Activated CD4-positive, alpha-beta memory T cell treated with anti-CD3 and anti-CD28 coated beads for 36 hours (primary cell): ENCODE data around the gene ZBTB25. TPM values are rescaled to one million over a fixed set of nuclear protein-coding genes. Genes with fewer than 3 reads are reported as not detected.
A peak's percentile ranks its signal among the peaks of the same experiment; 100 is the strongest.
"Not testable (repeated sequence)": the region's sequence is repeated elsewhere in the genome, so short reads cannot be mapped to it uniquely, and the experiment has no call there.

Experiments used
- CTCF ChIA-PET: fragments of 350-600 bp; sonication (Branson Sonifier 250); formaldehyde crosslinking; loops from one replicate; lab custom pipeline; 2021; ENCODE audit warnings: antibody characterized with exemption, inconsistent platforms; lab: Charles Lee
- POLR2A ChIA-PET: fragments of 350-600 bp; sonication (Branson Sonifier 250); formaldehyde crosslinking; loops from one replicate; lab custom pipeline; 2021; ENCODE audit warnings: antibody characterized with exemption; lab: Charles Lee
- DNase-seq: peaks from one replicate; pipeline ENCODE4 v3.0.0-alpha.2; 2020
- H3K27ac Mint-ChIP-seq: one replicate; pipeline ENCODE4 v1.8.0; 2021; ENCODE audit warnings: mixed read lengths
- H3K27me3 Mint-ChIP-seq: one replicate; pipeline ENCODE4 v1.8.0; 2021; ENCODE audit warnings: mixed read lengths
- H3K36me3 Mint-ChIP-seq: one replicate; pipeline ENCODE4 v1.8.0; 2021; ENCODE audit warnings: mixed read lengths
- H3K4me1 Mint-ChIP-seq: one replicate; pipeline ENCODE4 v1.8.0; 2021; ENCODE audit warnings: low read depth, mixed read lengths
- H3K4me3 Mint-ChIP-seq: one replicate; pipeline ENCODE4 v1.8.0; 2021; ENCODE audit warnings: mild to moderate bottlenecking, mixed read lengths
- H3K9me3 Mint-ChIP-seq: one replicate; pipeline ENCODE4 v1.8.0; 2021; ENCODE audit warnings: mixed read lengths
- intact Hi-C: fragments of 100-400 bp; cut with micrococcal nuclease; formaldehyde crosslinking; loops from one replicate; pipeline ENCODE4 v1.15.1; 2023
- total RNA-seq, 2 experiments: library from RNA; stranded (reverse); gene quantifications; one replicate each; pipeline ENCODE4 v1.2.3, GENCODE V29; 2021

The ZBTB25 gene
- total RNA-seq, 2 experiments from 2014 or later, result 24.2 to 27.5 TPM

GRCh38 chr14:64540208-64541202 lies 36.9 kb upstream of the ZBTB25 start, which contains the start of gene HSPA2:
Gene HSPA2 (plus strand): TSS chr14:64540741. CDS start chr14:64540850, 109 bp downstream.
- intact Hi-C loops, result loop anchor here (1.0 to 5.0 kb wide), 9 partner anchors 9 to 898 kb away; partner anchors contain the start of genes MTHFD1, PLEKHG3, PPP1R36 and WDR89
- peak within 1 kb of the TSS; percentile 89 for H3K4me3 Mint-ChIP-seq
- CTCF ChIA-PET, result interaction anchor here (0.6 to 3.0 kb wide), 21 partner anchors 8 to 374 kb away, joined by 3 to 20 read pairs (median 3); partner anchors contain the start of genes MTHFD1, PPP1R36 and ZBTB1
- POLR2A ChIA-PET, result interaction anchor here (0.9 to 2.0 kb wide), 5 partner anchors 8 to 153 kb away, joined by 3 to 16 read pairs (median 4); partner anchors contain the start of genes ZBTB1 and ZBTB25
- peak within 1 kb of the TSS; percentile 84 for H3K27ac Mint-ChIP-seq
- peaks cover 24% of the 10 kb centered on the region for H3K27me3 Mint-ChIP-seq
- peaks cover 9% of the 10 kb centered on the region for H3K9me3 Mint-ChIP-seq
- peaks cover 10% of the 10 kb centered on the region for H3K36me3 Mint-ChIP-seq
- H3K4me1 Mint-ChIP-seq, result peaks cover 35% of the 10 kb centered on the region
- DNase-seq, result peak; percentile 98

GRCh38 chr14:64536488-64537245 lies 33.0 kb upstream of the ZBTB25 start:
- ChIA-PET POLR2A (no interaction called here), CTCF (interaction anchor here (0.6 kb wide), 1 partner anchor 226 kb away, joined by 6 read pairs; no protein-coding TSS in a partner anchor)
- Mint-ChIP-seq H3K27ac (no peak overlapping the region), H3K4me3 (no peak overlapping the region), H3K27me3 (peaks cover 12% of the 10 kb centered on the region), H3K36me3 (peaks cover 8% of the 10 kb centered on the region), H3K4me1 (peaks cover 19% of the 10 kb centered on the region), H3K9me3 (peaks cover 9% of the 10 kb centered on the region)
- no peak for DNase-seq
- intact Hi-C loops, result no loop called here

DNA sequence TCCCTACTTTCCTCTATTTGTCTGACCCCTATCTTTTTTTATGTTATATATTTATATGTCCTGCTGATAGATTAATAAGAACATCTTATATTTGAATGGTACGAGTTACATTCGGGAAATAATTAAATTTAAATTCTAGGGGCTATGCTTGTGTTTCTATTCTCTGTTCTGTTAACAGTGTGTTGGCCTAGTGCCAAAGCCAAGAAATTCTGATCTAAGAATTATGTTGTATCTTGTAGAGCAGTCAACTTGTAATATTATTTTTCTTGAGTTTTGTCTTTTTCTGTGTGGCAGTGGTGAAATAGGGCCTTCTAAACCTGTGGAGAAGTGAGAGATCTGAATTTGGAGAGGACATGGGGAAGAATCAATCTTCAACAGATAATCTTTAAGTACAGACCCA lies 27.9 kb upstream of the ZBTB25 start:
- POLR2A ChIA-PET, result no interaction called here
- Mint-ChIP-seq H3K27ac (no peak overlapping the region), H3K4me1 (peaks cover 4% of the 10 kb centered on the region), H3K27me3 (no peaks in the 10 kb centered on the region), H3K36me3 (peaks cover under 1% of the 10 kb centered on the region), H3K9me3 (no peaks in the 10 kb centered on the region), H3K4me3 (no peak overlapping the region)
- CTCF ChIA-PET, result interaction anchor here (0.8 kb wide), 1 partner anchor 8 kb away, joined by 3 read pairs; no protein-coding TSS in a partner anchor
- DNase-seq, result no peak
- intact Hi-C loops, result no loop called here

GRCh38 chr14:64525354-64525753 lies 21.7 kb upstream of the ZBTB25 start:
- peaks cover 5% of the 10 kb centered on the region for H3K4me1 Mint-ChIP-seq
- CTCF ChIA-PET, result interaction anchor here (1.1 kb wide), 1 partner anchor 42 kb away, joined by 3 read pairs; no protein-coding TSS in a partner anchor
- H3K36me3 Mint-ChIP-seq, result peaks cover 5% of the 10 kb centered on the region
- H3K27me3 Mint-ChIP-seq, result no peaks in the 10 kb centered on the region
- POLR2A ChIA-PET, result no interaction called here
- no peak overlapping the region for H3K27ac Mint-ChIP-seq
- H3K9me3 Mint-ChIP-seq, result no peaks in the 10 kb centered on the region
- no peak overlapping the region for H3K4me3 Mint-ChIP-seq
- intact Hi-C loops, result no loop called here
- no peak for DNase-seq

DNA sequence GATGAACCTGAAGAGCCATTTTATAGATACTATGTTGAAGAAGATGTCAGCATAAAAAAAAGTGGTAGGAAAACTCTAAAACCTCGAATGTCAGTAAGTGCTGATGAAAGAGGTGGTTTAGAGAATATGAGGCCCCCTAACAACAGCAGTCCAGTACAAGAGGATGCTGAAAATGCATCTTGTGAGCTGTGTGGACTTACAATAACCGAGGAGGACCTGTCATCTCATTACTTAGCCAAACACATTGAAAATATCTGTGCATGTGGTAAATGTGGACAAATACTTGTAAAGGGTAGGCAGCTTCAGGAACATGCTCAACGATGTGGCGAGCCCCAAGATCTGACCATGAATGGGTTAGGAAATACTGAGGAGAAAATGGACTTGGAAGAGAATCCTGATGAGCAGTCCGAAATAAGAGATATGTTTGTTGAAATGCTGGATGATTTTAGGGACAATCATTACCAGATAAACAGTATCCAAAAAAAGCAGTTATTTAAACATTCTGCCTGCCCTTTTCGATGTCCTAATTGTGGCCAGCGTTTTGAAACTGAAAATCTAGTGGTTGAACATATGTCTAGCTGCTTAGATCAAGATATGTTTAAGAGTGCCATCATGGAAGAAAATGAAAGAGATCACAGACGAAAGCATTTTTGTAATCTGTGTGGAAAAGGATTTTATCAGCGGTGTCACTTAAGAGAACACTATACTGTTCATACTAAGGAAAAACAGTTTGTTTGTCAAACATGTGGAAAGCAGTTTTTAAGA lies 19.1 kb upstream of the ZBTB25 start:
- peaks cover 5% of the 10 kb centered on the region for H3K36me3 Mint-ChIP-seq
- peaks cover 10% of the 10 kb centered on the region for H3K4me1 Mint-ChIP-seq
- no peaks in the 10 kb centered on the region for H3K9me3 Mint-ChIP-seq
- ChIA-PET POLR2A (interaction anchor here (1.4 kb wide), 1 partner anchor 18 kb away, joined by 3 read pairs; the partner anchor contains the start of gene ZBTB1), CTCF (interaction anchor here (1.5 to 3.1 kb wide), 4 partner anchors 11 to 114 kb away, joined by 5 to 28 read pairs (median 6); no protein-coding TSS in a partner anchor)
- no peaks in the 10 kb centered on the region for H3K27me3 Mint-ChIP-seq
- no peak for DNase-seq
- no peak overlapping the region for H3K4me3 Mint-ChIP-seq
- intact Hi-C loops, result no loop called here
- no peak overlapping the region for H3K27ac Mint-ChIP-seq

DNA sequence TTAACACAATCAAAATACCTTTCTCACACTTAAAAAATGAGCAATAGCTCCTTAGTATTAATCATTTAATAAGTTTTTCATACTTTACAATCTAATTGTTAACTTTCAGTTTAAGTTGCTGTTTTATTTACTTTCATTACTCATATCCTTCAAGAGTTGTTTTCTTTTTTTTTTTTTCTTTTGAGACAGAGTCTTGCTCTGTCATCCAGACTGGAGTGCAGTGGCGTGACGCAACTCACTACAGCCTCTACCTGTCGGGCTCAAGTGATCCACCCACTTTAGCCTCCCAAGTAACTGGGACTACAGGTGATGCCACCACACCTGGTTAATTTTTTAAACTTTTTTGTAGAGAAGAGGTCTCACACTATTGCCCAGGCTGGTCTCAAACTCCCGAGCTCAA lies 17.1 kb upstream of the ZBTB25 start:
- Mint-ChIP-seq H3K27ac (no peak overlapping the region), H3K4me1 (peaks cover 25% of the 10 kb centered on the region), H3K36me3 (no peaks in the 10 kb centered on the region), H3K9me3 (no peaks in the 10 kb centered on the region), H3K27me3 (no peaks in the 10 kb centered on the region), H3K4me3 (no peak overlapping the region)
- ChIA-PET POLR2A (no interaction called here), CTCF (interaction anchor here (0.8 to 3.1 kb wide), 3 partner anchors 9 to 116 kb away, joined by 4 to 28 read pairs (median 5); partner anchors contain the start of gene HSPA2)
- intact Hi-C loops, result no loop called here
- DNase-seq, result no peak

DNA sequence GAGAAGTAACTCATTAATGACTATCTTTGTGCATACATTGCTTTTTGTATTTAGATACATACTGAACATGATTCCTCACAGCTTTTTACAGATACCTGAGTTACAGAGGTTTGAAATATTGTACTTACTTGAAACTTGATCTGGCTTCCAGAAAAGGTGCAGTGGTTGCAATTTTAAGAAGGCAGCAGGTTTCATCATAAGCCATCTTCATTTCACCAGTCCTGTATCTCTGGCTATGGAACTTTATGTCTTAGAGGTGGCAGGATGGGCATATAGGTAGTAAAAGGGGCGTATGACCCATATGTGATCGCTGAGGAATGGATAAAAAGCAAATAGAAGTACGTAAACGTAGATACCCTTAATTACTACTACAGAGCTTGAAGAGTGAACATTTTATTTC lies 14.6 kb upstream of the ZBTB25 start:
- Mint-ChIP-seq H3K9me3 (no peaks in the 10 kb centered on the region), H3K36me3 (no peaks in the 10 kb centered on the region), H3K27ac (no peak overlapping the region), H3K4me1 (peaks cover 37% of the 10 kb centered on the region), H3K4me3 (no peak overlapping the region), H3K27me3 (no peaks in the 10 kb centered on the region)
- CTCF ChIA-PET, result interaction anchor here (0.9 to 1.4 kb wide), 3 partner anchors 9 to 22 kb away, joined by 3 to 4 read pairs (median 3); partner anchors contain the start of gene HSPA2
- intact Hi-C loops, result no loop called here
- POLR2A ChIA-PET, result no interaction called here
- DNase-seq, result no peak

DNA sequence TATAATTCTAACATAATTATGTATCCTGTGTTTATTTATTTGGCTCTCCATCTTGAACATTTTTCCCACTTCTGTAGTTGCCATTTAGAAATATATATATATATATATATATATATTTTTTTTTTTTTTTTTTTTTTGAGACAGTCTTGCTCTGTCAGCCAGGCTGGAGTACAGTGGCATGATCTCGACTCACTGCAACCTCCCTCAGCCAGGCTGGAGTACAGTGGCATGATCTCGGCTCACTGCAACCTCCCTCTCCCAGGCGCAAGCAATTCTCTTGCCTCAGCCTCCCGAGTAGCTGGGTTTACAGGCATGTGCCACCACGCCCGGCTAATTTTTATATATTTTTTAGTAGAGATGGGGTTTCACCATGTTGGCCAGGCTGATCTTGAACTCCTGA lies 14.0 kb upstream of the ZBTB25 start:
- CTCF ChIA-PET, result interaction anchor here (3.3 kb wide), 1 partner anchor 88 kb away, joined by 10 read pairs; no protein-coding TSS in a partner anchor
- POLR2A ChIA-PET, result not testable (repeated sequence)

DNA sequence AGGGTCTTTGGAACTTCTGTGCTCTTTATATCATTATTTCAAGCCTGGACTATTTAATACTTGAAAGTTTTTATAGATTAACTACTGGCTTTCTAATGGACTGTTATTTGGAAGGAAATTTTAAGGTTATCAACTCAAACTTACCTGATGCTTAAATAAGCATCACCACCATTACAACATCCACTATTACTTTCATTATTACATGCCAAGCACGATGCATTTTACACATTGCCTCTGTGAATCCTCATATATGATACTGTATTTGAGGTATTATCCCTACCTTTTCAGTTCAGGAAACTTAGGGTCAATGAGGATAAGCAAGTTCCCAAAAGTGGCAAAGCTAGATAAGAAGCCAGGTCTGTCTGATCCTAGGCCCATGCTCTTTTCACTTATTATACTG lies 13.3 kb upstream of the ZBTB25 start:
- no peak overlapping the region for H3K4me3 Mint-ChIP-seq
- DNase-seq, result no peak
- intact Hi-C loops, result no loop called here
- H3K9me3 Mint-ChIP-seq, result no peaks in the 10 kb centered on the region
- H3K27me3 Mint-ChIP-seq, result no peaks in the 10 kb centered on the region
- POLR2A ChIA-PET, result interaction anchor here (1.2 kb wide), 1 partner anchor 18 kb away, joined by 3 read pairs; no protein-coding TSS in a partner anchor
- no peak overlapping the region for H3K27ac Mint-ChIP-seq
- H3K36me3 Mint-ChIP-seq, result no peaks in the 10 kb centered on the region
- peaks cover 40% of the 10 kb centered on the region for H3K4me1 Mint-ChIP-seq
- CTCF ChIA-PET, result interaction anchor here (3.3 kb wide), 1 partner anchor 88 kb away, joined by 10 read pairs; no protein-coding TSS in a partner anchor

More for the DNA sequence above, 14.0 kb upstream of the ZBTB25 start:
- H3K36me3 Mint-ChIP-seq, H3K9me3 Mint-ChIP-seq, DNase-seq, H3K27ac Mint-ChIP-seq, H3K4me3 Mint-ChIP-seq, H3K27me3 Mint-ChIP-seq, intact Hi-C loops: not testable (repeated sequence)
- H3K4me1 Mint-ChIP-seq, result peaks cover 37% of the 10 kb centered on the region

- Mint-ChIP-seq H3K9me3 (no peaks in the 10 kb centered on the region), H3K36me3 (no peaks in the 10 kb centered on the region), H3K4me1 (peaks cover 54% of the 10 kb centered on the region), H3K4me3 (no peak overlapping the region), H3K27me3 (no peaks in the 10 kb centered on the region), H3K27ac (no peak overlapping the region)
- DNase-seq, result no peak
- intact Hi-C loops, result no loop called here
- ChIA-PET CTCF (interaction anchor here (0.6 to 3.3 kb wide), 5 partner anchors 23 to 975 kb away, joined by 3 to 10 read pairs (median 3); no protein-coding TSS in a partner anchor), POLR2A (no interaction called here)
Observed at GRCh38 chr14:64515053-64515452, 11.4 kb upstream of the ZBTB25 start.
